Measurements from ENCODE around the gene PHYHIPL.

DNA sequence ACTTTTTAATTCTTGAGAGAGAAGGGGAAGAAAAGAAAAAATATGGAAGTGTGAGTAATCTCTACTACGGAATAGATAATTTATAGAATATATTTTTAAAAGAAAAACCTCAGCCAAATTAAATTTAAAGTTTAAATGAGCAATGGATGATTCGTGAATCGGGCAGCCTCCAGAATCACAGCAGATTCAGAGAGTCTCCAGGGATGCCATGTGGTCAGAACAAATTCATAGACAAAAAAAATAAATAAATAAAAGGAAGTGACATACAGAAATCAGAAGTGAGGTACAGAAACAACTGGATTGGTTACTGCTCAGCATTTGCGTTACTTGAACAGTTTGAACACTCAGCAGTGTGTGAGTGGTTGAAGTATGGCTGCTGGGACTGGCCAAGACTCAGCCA, 53.0 kb downstream of the PHYHIPL start:
- TF ChIP-seq GATA2 (IDR thresholded peaks at IDR 0.05; ENCODE audit: low read depth, low read length) = no peak
- TF ChIP-seq GATA3 (IDR thresholded peaks at IDR 0.05; ENCODE audit: low read depth, low read length) = no peak
